PC-3 (cell line): ENCODE results near the gene RAD51C.

Experiments used
- EZH2phosphoT487 ChIP-seq: fragments of 300-600 bp; sonication (generic); IDR thresholded peaks from 2 replicates; pipeline ENCODE4 v1.6.1; 2018; ENCODE audit warnings: mild to moderate bottlenecking, antibody characterized with exemption, low read length, borderline replicate concordance
- TF ChIP-seq, protein P1 (sequence below): fragments of 300-600 bp; sonication (generic); conservative IDR thresholded peaks from 2 replicates; pipeline ENCODE4 v1.5.1; 2017; ENCODE audit warnings: antibody characterized with exemption, low read depth, mild to moderate bottlenecking, low read length

DNA sequence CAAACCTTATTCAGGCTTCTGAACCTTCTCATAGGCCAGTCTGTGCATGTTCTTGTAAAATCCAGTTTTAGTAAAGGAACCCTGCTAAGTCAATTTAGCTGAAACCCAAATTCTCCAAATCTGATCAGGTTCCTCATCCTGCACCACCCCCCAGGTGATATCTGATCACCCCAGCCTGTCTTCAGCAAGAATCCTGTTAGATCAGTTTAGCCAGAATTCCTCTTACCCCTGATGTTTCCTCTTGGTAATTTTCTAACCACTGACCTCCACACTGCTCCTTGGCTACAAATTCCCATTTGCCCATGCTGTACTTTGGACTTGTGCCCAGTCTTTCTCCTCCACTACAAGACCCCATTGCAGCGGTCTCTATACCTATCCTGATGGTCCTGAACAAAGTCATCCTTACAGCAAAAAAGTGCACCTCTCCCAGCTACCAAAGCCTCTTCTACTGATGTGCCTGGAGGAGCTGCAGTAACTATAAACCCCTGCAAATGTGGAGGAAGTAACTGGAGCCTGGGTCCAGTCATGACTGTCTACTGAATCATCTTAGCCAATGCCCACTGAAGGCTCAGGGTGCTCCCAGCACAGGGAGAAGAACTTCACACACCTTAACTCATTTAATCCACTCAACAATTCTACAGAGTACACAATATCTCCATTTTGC lies 24.3 kb upstream of the RAD51C start:
- TF ChIP-seq, protein P1, sequence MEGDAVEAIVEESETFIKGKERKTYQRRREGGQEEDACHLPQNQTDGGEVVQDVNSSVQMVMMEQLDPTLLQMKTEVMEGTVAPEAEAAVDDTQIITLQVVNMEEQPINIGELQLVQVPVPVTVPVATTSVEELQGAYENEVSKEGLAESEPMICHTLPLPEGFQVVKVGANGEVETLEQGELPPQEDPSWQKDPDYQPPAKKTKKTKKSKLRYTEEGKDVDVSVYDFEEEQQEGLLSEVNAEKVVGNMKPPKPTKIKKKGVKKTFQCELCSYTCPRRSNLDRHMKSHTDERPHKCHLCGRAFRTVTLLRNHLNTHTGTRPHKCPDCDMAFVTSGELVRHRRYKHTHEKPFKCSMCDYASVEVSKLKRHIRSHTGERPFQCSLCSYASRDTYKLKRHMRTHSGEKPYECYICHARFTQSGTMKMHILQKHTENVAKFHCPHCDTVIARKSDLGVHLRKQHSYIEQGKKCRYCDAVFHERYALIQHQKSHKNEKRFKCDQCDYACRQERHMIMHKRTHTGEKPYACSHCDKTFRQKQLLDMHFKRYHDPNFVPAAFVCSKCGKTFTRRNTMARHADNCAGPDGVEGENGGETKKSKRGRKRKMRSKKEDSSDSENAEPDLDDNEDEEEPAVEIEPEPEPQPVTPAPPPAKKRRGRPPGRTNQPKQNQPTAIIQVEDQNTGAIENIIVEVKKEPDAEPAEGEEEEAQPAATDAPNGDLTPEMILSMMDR, result no peak
- TF ChIP-seq EZH2phosphoT487, result no peak
